ENCODE results near the gene GGTLC2.
"Not testable (repeated sequence)": the region's sequence is repeated elsewhere in the genome, so short reads cannot be mapped to it uniquely, and the experiment has no call there.

Gene GGTLC2

GRCh38 chr22:22684580-22685561, 40.5 kb downstream of the GGTLC2 start:
- no peak for TF ChIP-seq POU2F2 (IDR thresholded peaks at IDR 0.05; ENCODE audit: low read depth, low read length)
- no peak for TF ChIP-seq PAX5 (IDR thresholded peaks at IDR 0.05; ENCODE audit: insufficient read depth, low read length, severe bottlenecking)
- peak; percentile 80 for TF ChIP-seq SPI1 (IDR thresholded peaks at IDR 0.05; ENCODE audit: low read depth, low read length)
- no peak for TF ChIP-seq POLR2AphosphoS5 (IDR thresholded peaks at IDR 0.05; ENCODE audit: low read depth, low read length)
- TF ChIP-seq POLR2A (IDR thresholded peaks at IDR 0.05; ENCODE audit: low read depth, low read length), result no peak
- DNase-seq (ENCODE audit: insufficient read length, low spot score) (no peak), FAIRE-seq (peak; percentile 94)

GRCh38 chr22:22685586-22685985, 41.2 kb downstream of the GGTLC2 start:
- FAIRE-seq (no peak), DNase-seq (ENCODE audit: insufficient read length, low spot score) (no peak)
- TF ChIP-seq POLR2AphosphoS5 (IDR thresholded peaks at IDR 0.05; ENCODE audit: low read depth, low read length) (no peak), SPI1 (IDR thresholded peaks at IDR 0.05; ENCODE audit: low read depth, low read length) (no peak), TAF1 (IDR thresholded peaks at IDR 0.05; ENCODE audit: low read depth, low read length) (no peak), PAX5 (IDR thresholded peaks at IDR 0.05; ENCODE audit: insufficient read depth, low read length, severe bottlenecking) (no peak), POLR2A (IDR thresholded peaks at IDR 0.05; ENCODE audit: low read depth, low read length) (no peak), POU2F2 (IDR thresholded peaks at IDR 0.05; ENCODE audit: low read depth, low read length) (no peak)

- DNase-seq (ENCODE audit: insufficient read length, low spot score), result peak; percentile 25
- not testable (repeated sequence) for FAIRE-seq
- TF ChIP-seq POU2F2 (IDR thresholded peaks at IDR 0.05; ENCODE audit: low read depth, low read length), result peak; percentile 89; the same call in 1 of the 2 replicates
Observed at GRCh38 chr22:22686202-22687115, 42.0 kb downstream of the GGTLC2 start.

- peak; percentile 99 for FAIRE-seq
- TF ChIP-seq TAF1 (IDR thresholded peaks at IDR 0.05; ENCODE audit: low read depth, low read length) (no peak), SPI1 (IDR thresholded peaks at IDR 0.05; ENCODE audit: low read depth, low read length) (no peak), POLR2AphosphoS5 (IDR thresholded peaks at IDR 0.05; ENCODE audit: low read depth, low read length) (no peak), POLR2A (IDR thresholded peaks at IDR 0.05; ENCODE audit: low read depth, low read length) (no peak), POU2F2 (IDR thresholded peaks at IDR 0.05; ENCODE audit: low read depth, low read length) (no peak), PAX5 (IDR thresholded peaks at IDR 0.05; ENCODE audit: insufficient read depth, low read length, severe bottlenecking) (no peak)
- DNase-seq (ENCODE audit: insufficient read length, low spot score), result no peak
Observed at GRCh38 chr22:22687638-22688500, 43.5 kb downstream of the GGTLC2 start.

GRCh38 chr22:22689621-22690345, 45.4 kb downstream of the GGTLC2 start:
- no peak for FAIRE-seq
- no peak for DNase-seq (ENCODE audit: insufficient read length, low spot score)
- no peak for TF ChIP-seq TAF1 (IDR thresholded peaks at IDR 0.05; ENCODE audit: low read depth, low read length)
- no peak for TF ChIP-seq PAX5 (IDR thresholded peaks at IDR 0.05; ENCODE audit: insufficient read depth, low read length, severe bottlenecking)
- no peak for TF ChIP-seq SPI1 (IDR thresholded peaks at IDR 0.05; ENCODE audit: low read depth, low read length)
- TF ChIP-seq POLR2AphosphoS5 (IDR thresholded peaks at IDR 0.05; ENCODE audit: low read depth, low read length), result no peak
- TF ChIP-seq POLR2A (IDR thresholded peaks at IDR 0.05; ENCODE audit: low read depth, low read length), result no peak
- TF ChIP-seq POU2F2 (IDR thresholded peaks at IDR 0.05; ENCODE audit: low read depth, low read length), result no peak

- FAIRE-seq (no peak), DNase-seq (ENCODE audit: insufficient read length, low spot score) (no peak)
- TF ChIP-seq TAF1 (IDR thresholded peaks at IDR 0.05; ENCODE audit: low read depth, low read length) (no peak), SPI1 (IDR thresholded peaks at IDR 0.05; ENCODE audit: low read depth, low read length) (no peak), POU2F2 (IDR thresholded peaks at IDR 0.05; ENCODE audit: low read depth, low read length) (no peak), PAX5 (IDR thresholded peaks at IDR 0.05; ENCODE audit: insufficient read depth, low read length, severe bottlenecking) (no peak), POLR2AphosphoS5 (IDR thresholded peaks at IDR 0.05; ENCODE audit: low read depth, low read length) (no peak), POLR2A (IDR thresholded peaks at IDR 0.05; ENCODE audit: low read depth, low read length) (no peak)
Observed at GRCh38 chr22:22691055-22691454, 46.6 kb downstream of the GGTLC2 start.

- no peak for FAIRE-seq
- DNase-seq (ENCODE audit: insufficient read length, low spot score), result no peak
- TF ChIP-seq SPI1 (IDR thresholded peaks at IDR 0.05; ENCODE audit: low read depth, low read length) (no peak), POLR2A (IDR thresholded peaks at IDR 0.05; ENCODE audit: low read depth, low read length) (no peak), POU2F2 (IDR thresholded peaks at IDR 0.05; ENCODE audit: low read depth, low read length) (no peak), POLR2AphosphoS5 (IDR thresholded peaks at IDR 0.05; ENCODE audit: low read depth, low read length) (no peak), TAF1 (IDR thresholded peaks at IDR 0.05; ENCODE audit: low read depth, low read length) (no peak), PAX5 (IDR thresholded peaks at IDR 0.05; ENCODE audit: insufficient read depth, low read length, severe bottlenecking) (no peak)
Observed at GRCh38 chr22:22691716-22692701, 47.6 kb downstream of the GGTLC2 start.

All from GM12891 (cell line).